T-cell (primary cell): ENCODE results near the gene ZNF684. TPM values are rescaled to one million over a fixed set of nuclear protein-coding genes. Genes with fewer than 3 reads are reported as not detected.
"Not testable (repeated sequence)": the region's sequence is repeated elsewhere in the genome, so short reads cannot be mapped to it uniquely, and the experiment has no call there.

Experiments used
- ATAC-seq, 4 experiments: fragments of 200-7000 bp in 3 of 4; fragments of 150-1000 bp in 1 of 4; cut with Tn5 transposase; replicated peaks in 1 of 4; 1 replicate in 3 of 4; 2 replicates in 1 of 4; pipeline ENCODE4 v1.10.0; 2021; ENCODE audit warnings: moderate library complexity in 3 of 4, mild to moderate bottlenecking in 2 of 4, moderate number of reproducible peaks in 1 of 4
- CTCF ChIA-PET, 2 donors: fragments of 300-600 bp; sonication (Branson Sonifier 250); formaldehyde crosslinking; loops; one replicate each; lab custom pipeline; 2022; ENCODE audit warnings: antibody characterized with exemption in 2 of 2; lab: Charles Lee
- POLR2A ChIA-PET, 2 donors: fragments of 300-600 bp; sonication (Branson Sonifier 250); formaldehyde crosslinking; loops; one replicate each; lab custom pipeline; 2022; ENCODE audit warnings: antibody characterized with exemption in 2 of 2; lab: Charles Lee
- DNase-seq, 35 experiments: peaks; one replicate each; pipeline versions ENCODE4 v3.0.0 to v3.0.0-alpha.2; 2013 to 2023
- H3K27ac ChIP-seq: one replicate; pipeline ENCODE4 v1.5.1; 2013; ENCODE audit warnings: low read length
- H3K27me3 ChIP-seq, 2 experiments: replicated peaks in 1 of 2; 1 replicate in 1 of 2; 2 replicates in 1 of 2; pipeline versions ENCODE4 v1.6.1 to v1.7.0; 2013; ENCODE audit warnings: low read length in 1 of 2, mixed read lengths in 1 of 2; ENCODE audit not compliant: control insufficient read depth in 2 of 2, insufficient read depth in 2 of 2; ENCODE audit errors: extremely low read depth in 1 of 2
- H3K36me3 ChIP-seq, 2 donors: 1 replicate in 1 of 2; 2 replicates in 1 of 2; pipeline versions ENCODE4 v1.6.1 to v1.7.0; 2013; ENCODE audit warnings: low read length in 1 of 2; ENCODE audit not compliant: control insufficient read depth in 2 of 2, insufficient read depth in 1 of 2; ENCODE audit errors: extremely low read depth in 1 of 2
- H3K4me1 ChIP-seq, 2 experiments: 1 replicate in 1 of 2; 2 replicates in 1 of 2; pipeline versions ENCODE4 v1.6.1 to v1.7.0; 2013; ENCODE audit warnings: low read length in 2 of 2, mixed read lengths in 1 of 2; ENCODE audit not compliant: insufficient read depth in 2 of 2, control insufficient read depth in 1 of 2; ENCODE audit errors: extremely low read depth in 1 of 2
- H3K4me3 ChIP-seq, 2 donors: 1 replicate in 1 of 2; 2 replicates in 1 of 2; pipeline versions ENCODE4 v1.5.1 to v1.7.0; 2013; ENCODE audit warnings: mild to moderate bottlenecking in 2 of 2, low read length in 1 of 2, moderate library complexity in 1 of 2; ENCODE audit not compliant: control insufficient read depth in 1 of 2; ENCODE audit errors: extremely low read depth in 1 of 2
- H3K9me3 ChIP-seq: 2 replicates; pipeline ENCODE4 v1.7.0; 2013
- H3K27ac Mint-ChIP-seq, 2 donors: one replicate each; pipeline ENCODE4 v1.8.0; 2020 to 2021; ENCODE audit warnings: mild to moderate bottlenecking in 2 of 2, mixed read lengths in 2 of 2
- H3K27me3 Mint-ChIP-seq, 2 donors: one replicate each; pipeline ENCODE4 v1.8.0; 2021 to 2022; ENCODE audit warnings: mixed read lengths in 2 of 2
- H3K36me3 Mint-ChIP-seq: one replicate; pipeline ENCODE4 v1.8.0; 2021; ENCODE audit warnings: mixed read lengths
- H3K4me1 Mint-ChIP-seq, 3 donors: one replicate each; pipeline ENCODE4 v1.8.0; 2020 to 2022; ENCODE audit warnings: mixed read lengths in 3 of 3, mild to moderate bottlenecking in 1 of 3
- H3K4me3 Mint-ChIP-seq, 3 donors: one replicate each; pipeline ENCODE4 v1.8.0; 2020 to 2022; ENCODE audit warnings: mild to moderate bottlenecking in 3 of 3, mixed read lengths in 3 of 3, moderate library complexity in 3 of 3
- H3K9me3 Mint-ChIP-seq, 3 donors: one replicate each; pipeline ENCODE4 v1.8.0; 2020 to 2022; ENCODE audit warnings: mixed read lengths in 3 of 3
- WGBS: methylation state at CpG from one replicate; pipeline ENCODE4 v1.1.5; 2013; ENCODE audit warnings: missing lambda C conversion rate; ENCODE audit not compliant: insufficient coverage; 5-methylcytosine and 5-hydroxymethylcytosine counted together
- total RNA-seq, 35 experiments: library from RNA in 6 of 35; stranded (reverse) in 6 of 35; fragments of 120-200 nt in 1 of 35; gene quantifications; one replicate each; pipeline versions ENCODE4 v1.2.1 to v1.2.4 and lab custom pipeline; 2013 to 2026

Gene ZNF684
- total RNA-seq, 5 donors from 2014 or later (not counting 1 experiment from before 2014, with no cell fraction given) = 2.4 to 6.0 (median 4.5) TPM

DNA sequence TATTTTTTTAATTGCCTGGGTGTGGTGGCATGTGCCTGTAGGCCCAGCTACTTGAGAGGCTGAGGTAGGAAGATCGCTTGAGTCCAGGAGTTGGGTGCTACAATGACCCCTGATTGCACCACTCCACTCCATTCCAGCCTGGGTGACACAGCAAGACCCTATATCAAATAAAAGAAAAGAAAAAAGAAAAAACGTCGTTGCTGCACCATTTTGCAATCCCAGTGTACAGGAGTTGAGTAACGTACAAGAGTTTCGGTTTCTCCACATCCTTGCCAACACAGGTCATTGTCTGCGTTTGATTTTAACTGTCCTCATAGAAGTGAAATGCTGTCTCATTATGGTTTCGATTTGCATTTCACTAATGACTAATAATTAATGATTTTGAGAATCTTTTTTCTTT, 7.9 kb downstream of the ZNF684 start:
- CTCF ChIA-PET = no interaction called here
- H3K27ac ChIP-seq = no peak overlapping the region
- no peaks in the 10 kb centered on the region for H3K4me1 ChIP-seq
- H3K4me3 ChIP-seq = no peak overlapping the region
- Mint-ChIP-seq H3K4me3 (no peak overlapping the region), H3K4me1 (no peaks in the 10 kb centered on the region), H3K27me3 (no peaks in the 10 kb centered on the region), H3K9me3 (no peaks in the 10 kb centered on the region), H3K27ac (no peak overlapping the region), H3K36me3 (peaks cover 61% of the 10 kb centered on the region)
- ATAC-seq (no peak), DNase-seq (no peak)
- POLR2A ChIA-PET = no interaction called here
- H3K36me3 ChIP-seq = peaks cover 0 to 17% of the 10 kb centered on the region in 2 donors
- no CpG with 5 or more reads among the region's 7 CpGs for WGBS
- H3K27me3 ChIP-seq = no peaks in the 10 kb centered on the region
- no peaks in the 10 kb centered on the region for H3K9me3 ChIP-seq

GRCh38 chr1:40546957-40547356, 15.5 kb downstream of the ZNF684 start:
- no peaks in the 10 kb centered on the region for H3K27me3 ChIP-seq
- 100% methylated on average over 1 of the region's 4 CpGs for WGBS
- H3K27ac ChIP-seq = no peak overlapping the region
- peaks cover 13 to 36% (median 22%) of the 10 kb centered on the region in 3 donors for H3K9me3 Mint-ChIP-seq
- no peak overlapping the region for H3K4me3 Mint-ChIP-seq
- H3K27me3 Mint-ChIP-seq = no peaks in the 10 kb centered on the region
- peaks cover 52% of the 10 kb centered on the region for H3K36me3 Mint-ChIP-seq
- no peak overlapping the region for H3K4me3 ChIP-seq
- peaks cover 5% of the 10 kb centered on the region for H3K9me3 ChIP-seq
- ChIA-PET POLR2A (no interaction called here), CTCF (no interaction called here)
- H3K27ac Mint-ChIP-seq = no peak overlapping the region
- H3K36me3 ChIP-seq = peaks cover 0 to 32% of the 10 kb centered on the region in 2 donors
- no peaks in the 10 kb centered on the region for H3K4me1 ChIP-seq
- ATAC-seq = no peak
- no peak for DNase-seq
- H3K4me1 Mint-ChIP-seq = no peaks in the 10 kb centered on the region

DNA sequence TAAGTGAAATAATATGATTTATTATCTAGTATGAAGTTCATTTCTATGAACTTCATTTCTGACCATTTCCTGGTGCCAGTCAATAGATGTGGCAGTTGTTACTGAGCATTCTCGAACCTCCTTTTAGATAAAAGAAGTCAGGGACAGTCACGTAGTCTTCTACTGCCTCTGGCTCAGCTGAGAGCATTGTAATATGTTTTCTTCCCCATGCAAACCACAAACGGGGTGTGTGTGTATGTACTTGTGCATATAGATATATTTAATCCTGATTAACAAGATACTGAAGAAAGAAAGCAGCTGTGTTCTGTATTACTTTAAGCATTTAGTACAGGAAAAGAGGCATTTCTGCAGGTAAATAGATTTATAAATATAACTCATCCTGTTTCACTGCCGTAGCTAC, 21.6 kb downstream of the ZNF684 start:
- CTCF ChIA-PET = no interaction called here
- H3K4me1 Mint-ChIP-seq = no peaks in the 10 kb centered on the region

DNA sequence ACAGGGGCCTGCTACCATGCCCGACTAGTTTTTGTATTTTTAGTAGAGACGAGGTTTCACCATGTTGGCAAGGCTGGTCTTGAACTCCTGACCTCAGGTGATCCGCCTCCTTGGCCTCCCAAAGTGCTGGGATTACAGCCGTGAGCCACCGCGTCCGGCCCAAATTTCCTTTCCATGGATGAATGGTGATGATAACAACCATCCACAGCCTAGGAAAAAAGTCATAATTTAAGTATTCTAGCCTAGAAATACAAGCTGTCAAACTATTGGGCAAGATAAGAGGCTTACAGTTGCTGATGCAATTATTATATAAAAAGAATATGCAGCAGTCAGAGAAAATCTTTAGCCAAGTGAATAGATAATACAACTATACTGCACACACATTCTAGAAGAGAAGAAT, 23.4 kb downstream of the ZNF684 start:
- H3K27ac Mint-ChIP-seq, H3K36me3 ChIP-seq, H3K36me3 Mint-ChIP-seq, H3K4me1 Mint-ChIP-seq, H3K9me3 Mint-ChIP-seq, H3K4me3 Mint-ChIP-seq, H3K9me3 ChIP-seq, ATAC-seq, H3K4me3 ChIP-seq, POLR2A ChIA-PET, H3K27me3 Mint-ChIP-seq, H3K4me1 ChIP-seq, H3K27ac ChIP-seq, H3K27me3 ChIP-seq, DNase-seq: not testable (repeated sequence)
- no CpG with 5 or more reads among the region's 7 CpGs for WGBS
- CTCF ChIA-PET = interaction anchor here in 1 of 2 donors (0.5 kb wide), 1 partner anchor 498 kb away, joined by 3 read pairs; no protein-coding TSS in a partner anchor

More for the DNA sequence above, 21.6 kb downstream of the ZNF684 start:
- Histone ChIP-seq H3K36me3 (no peaks in the 10 kb centered on the region), H3K9me3 (no peaks in the 10 kb centered on the region), H3K27me3 (peaks cover 0 to 5% of the 10 kb centered on the region in 2 experiments), H3K27ac (no peak overlapping the region), H3K4me1 (no peaks in the 10 kb centered on the region), H3K4me3 (no peak overlapping the region)
- no peak overlapping the region for H3K27ac Mint-ChIP-seq
- ATAC-seq = no peak
- peaks cover 0 to 9% (median 4%) of the 10 kb centered on the region in 3 donors for H3K9me3 Mint-ChIP-seq
- WGBS = no CpG with 5 or more reads among the region's 4 CpGs
- no peaks in the 10 kb centered on the region for H3K36me3 Mint-ChIP-seq
- DNase-seq = no peak
- no peak overlapping the region for H3K4me3 Mint-ChIP-seq
- POLR2A ChIA-PET = no interaction called here
- peaks cover 1 to 4% of the 10 kb centered on the region in 2 donors for H3K27me3 Mint-ChIP-seq

GRCh38 chr1:40556121-40556520, 24.7 kb downstream of the ZNF684 start:
- H3K36me3 ChIP-seq = no peaks in the 10 kb centered on the region
- Mint-ChIP-seq H3K27ac (no peak overlapping the region), H3K36me3 (no peaks in the 10 kb centered on the region), H3K9me3 (no peaks in the 10 kb centered on the region), H3K4me3 (no peak overlapping the region), H3K27me3 (peaks cover 3 to 8% of the 10 kb centered on the region in 2 donors), H3K4me1 (no peaks in the 10 kb centered on the region)
- no peak overlapping the region for H3K27ac ChIP-seq
- 100% methylated on average over 1 of the region's 5 CpGs for WGBS
- H3K9me3 ChIP-seq = no peaks in the 10 kb centered on the region
- no peak for ATAC-seq
- POLR2A ChIA-PET = no interaction called here
- no peak overlapping the region for H3K4me3 ChIP-seq
- CTCF ChIA-PET = interaction anchor here in 1 of 2 donors (0.6 kb wide), 1 partner anchor 119 kb away, joined by 4 read pairs; no protein-coding TSS in a partner anchor
- peaks cover 0 to 5% of the 10 kb centered on the region in 2 experiments for H3K27me3 ChIP-seq
- no peaks in the 10 kb centered on the region for H3K4me1 ChIP-seq
- DNase-seq = no peak

DNA sequence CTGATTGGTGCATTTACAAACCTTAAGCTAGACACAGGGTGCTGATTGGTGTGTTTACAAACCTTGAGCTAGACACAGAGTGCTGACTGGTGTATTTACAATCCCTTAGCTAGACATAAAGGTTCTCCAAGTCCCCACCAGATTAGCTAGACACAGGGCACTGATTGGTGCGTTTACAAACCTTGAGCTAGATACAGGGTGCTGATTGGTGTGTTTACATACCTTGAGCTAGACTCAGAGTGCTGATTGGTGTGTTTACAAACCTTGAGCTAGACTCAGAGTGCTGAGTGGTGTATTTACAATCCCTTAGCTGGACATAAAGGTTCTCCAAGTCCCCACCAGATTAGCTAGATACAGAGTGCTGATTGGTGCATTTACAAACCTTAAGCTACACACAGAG, 26.8 kb downstream of the ZNF684 start:
- H3K27ac Mint-ChIP-seq, POLR2A ChIA-PET, H3K27me3 ChIP-seq, H3K9me3 Mint-ChIP-seq, H3K27ac ChIP-seq, H3K4me1 Mint-ChIP-seq, H3K4me3 Mint-ChIP-seq, H3K9me3 ChIP-seq, H3K4me3 ChIP-seq, H3K36me3 ChIP-seq, H3K4me1 ChIP-seq, H3K36me3 Mint-ChIP-seq, DNase-seq, ATAC-seq: not testable (repeated sequence)
- WGBS = no CpG with 5 or more reads among the region's 1 CpG
- H3K27me3 Mint-ChIP-seq = peaks cover 9 to 11% of the 10 kb centered on the region in 2 donors
- CTCF ChIA-PET = interaction anchor here in 1 of 2 donors (0.6 kb wide), 1 partner anchor 25 kb away, joined by 5 read pairs; no protein-coding TSS in a partner anchor

DNA sequence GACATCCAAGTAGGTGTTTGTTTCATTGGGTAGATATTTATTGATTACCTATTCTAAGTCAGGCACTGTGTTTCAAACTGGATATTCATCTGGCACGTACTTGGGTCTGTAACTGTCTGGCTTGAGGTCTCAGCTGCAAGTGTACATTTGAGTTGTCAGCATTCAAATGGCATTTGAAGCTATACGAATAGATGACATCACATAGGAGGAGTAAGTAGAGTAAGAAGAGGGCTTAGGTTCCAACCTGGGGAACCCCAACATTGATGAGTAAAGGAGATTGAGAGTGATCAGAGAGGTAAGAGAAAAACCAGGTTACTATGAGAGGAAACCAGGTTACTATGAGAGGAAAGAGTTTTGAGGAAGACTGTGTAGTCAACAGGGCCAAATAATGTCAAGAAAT, 30.7 kb downstream of the ZNF684 start:
- 70% methylated on average over 2 of the region's 2 CpGs for WGBS
- H3K36me3 ChIP-seq = no peaks in the 10 kb centered on the region
- H3K4me3 Mint-ChIP-seq = no peak overlapping the region
- H3K4me3 ChIP-seq = no peak overlapping the region
- H3K27me3 ChIP-seq = peaks cover 0 to 2% of the 10 kb centered on the region in 2 experiments
- no peak for ATAC-seq
- H3K27ac ChIP-seq = no peak overlapping the region
- no peaks in the 10 kb centered on the region for H3K36me3 Mint-ChIP-seq
- DNase-seq = no peak
- H3K9me3 ChIP-seq = no peaks in the 10 kb centered on the region
- H3K4me1 Mint-ChIP-seq = no peaks in the 10 kb centered on the region
- peaks cover 10 to 16% of the 10 kb centered on the region in 2 donors for H3K27me3 Mint-ChIP-seq
- H3K27ac Mint-ChIP-seq = no peak overlapping the region
- H3K4me1 ChIP-seq = no peaks in the 10 kb centered on the region
- H3K9me3 Mint-ChIP-seq = peaks cover 0 to 4% (median 3%) of the 10 kb centered on the region in 3 donors
- ChIA-PET POLR2A (no interaction called here), CTCF (no interaction called here)
